Heart right ventricle (tissue), 16 donors: ENCODE results near the gene ZNRF1. TPM values are rescaled to one million over a fixed set of nuclear protein-coding genes. Genes with fewer than 3 reads are reported as not detected.

Experiments
- ATAC-seq, 8 donors: fragments of 200-7000 bp; cut with Tn5 transposase; one replicate each; pipeline ENCODE4 v1.9.1; 2020; ENCODE audit warnings: mild to moderate bottlenecking in 8 of 8, moderate library complexity in 8 of 8, moderate number of reproducible peaks in 1 of 8
- DNase-seq, 2 donors: peaks; one replicate each; pipeline ENCODE4 v3.0.0-alpha.2; 2020
- H3K27ac ChIP-seq, 10 donors: fragments of 200-600 bp; sonication (generic) in 2 of 10; one replicate each; pipeline versions ENCODE4 v1.5.0 to v1.8.0; 2020 to 2022; ENCODE audit warnings: mild to moderate bottlenecking in 3 of 10
- H3K27me3 ChIP-seq, 7 donors: fragments of 200-600 bp; one replicate each; pipeline ENCODE4 v1.8.0; 2021 to 2022; ENCODE audit warnings: mild to moderate bottlenecking in 2 of 7
- H3K36me3 ChIP-seq, 9 donors: fragments of 200-600 bp; sonication (generic) in 1 of 9; one replicate each; pipeline versions ENCODE4 v1.5.0 to v1.8.0; 2020 to 2022; ENCODE audit warnings: mild to moderate bottlenecking in 2 of 9
- H3K4me1 ChIP-seq, 9 donors: fragments of 200-600 bp; sonication (generic) in 1 of 9; one replicate each; pipeline versions ENCODE4 v1.5.0 to v1.8.0; 2020 to 2022; ENCODE audit warnings: mild to moderate bottlenecking in 4 of 9
- H3K4me3 ChIP-seq, 10 donors: fragments of 200-600 bp; sonication (generic) in 2 of 10; one replicate each; pipeline versions ENCODE4 v1.5.0 to v1.8.0; 2020 to 2022; ENCODE audit warnings: mild to moderate bottlenecking in 7 of 10, moderate library complexity in 2 of 10
- H3K9me3 ChIP-seq, 11 donors: fragments of 200-600 bp in 10 of 11; sonication (generic) in 2 of 11; one replicate each; pipeline versions ENCODE4 v1.5.0 to v1.8.0; 2013 to 2022; ENCODE audit warnings: mild to moderate bottlenecking in 2 of 11, control low read depth in 1 of 11, moderate library complexity in 1 of 11
- WGBS, 2 donors: extraction: QIAGEN DNeasy Blood & Tissue Kit; methylation state at CpG; one replicate each; pipeline ENCODE4 v1.1.7; 2013; ENCODE audit warnings: inconsistent platforms in 1 of 2; 5-methylcytosine and 5-hydroxymethylcytosine counted together
- intact Hi-C, 10 donors: fragments of 100-400 bp; cut with DNase I; formaldehyde crosslinking; loops; one replicate each; pipeline versions ENCODE4 v1.11.1 to v1.14.2; 2022
- polyA plus RNA-seq, 2 donors: library from polyadenylated mRNA; stranded (reverse); fragments of 200-250 nt; gene quantifications; one replicate each; pipeline ENCODE4 v1.2.3, GENCODE V29; 2013
- total RNA-seq, 10 donors: library from RNA; stranded (reverse); fragmentation: NEBNext Ultra II Directional in 3 of 10; extraction: Animal tissue kit (Norgen Biotek cat#: 25700) in 3 of 10; gene quantifications; one replicate each; pipeline versions ENCODE4 v1.2.1 to v1.2.4, GENCODE V29; 2021 to 2023
- TF ChIP-seq, protein P1 (sequence below), 9 donors: fragments of 200-600 bp; sonication (generic) in 2 of 9; IDR thresholded peaks; one replicate each; pipeline versions ENCODE4 v1.5.0 to v1.8.0; 2021 to 2022; ENCODE audit warnings: antibody characterized with exemption in 9 of 9, mild to moderate bottlenecking in 5 of 9, moderate library complexity in 1 of 9
- donor health status: Arrhythmogenic right ventricular cardiomyopathy.
- donor health status: ischemic (EF 13 %, LVEDD 7.1; RV severe dilation, severe dysfunction).
- donor health status: healthy with polysubstance abuse.
- donor health status: DM: no; HTN: yes; CAD: no.
- donor health status: DM: no; HTN: no; CAD: no.
- donor health status: ischemic (EF 25% LVEDD 6.9; RV normal size, moderate dysfunction).
- donor health status: ischemic (EF 25% LVEDD 5.7; RV mildly dilated, moderate dysfunction).
- donor health status: healthy.
- donor health status: DM: yes; HTN: yes; CAD: no.
- donor health status: Ischemic cardiomyopathy.
- donor health status: ischemic (EF 35%, LVEDD 5.7; RV mildly dilated, moderate dysfunction).
- donor health status: nonischemic (EF 11% LVEDD 7.7; RV severe dilation, severe dysfunction).
- donor health status: DM: yes; HTN: yes; CAD: no.
- donor health status: PGD.
- donor health status: ischemic (EF 29% LVEDD 5.4; RV normal size, mild dysfunction).
- donor health status: nonischemic (EF 23%, LVEDD 6.1; RV moderate dilation, normal function).

Gene ZNRF1
- total and polyA plus RNA-seq, 12 donors, result 13.1 to 30.8 (median 20.8) TPM

DNA sequence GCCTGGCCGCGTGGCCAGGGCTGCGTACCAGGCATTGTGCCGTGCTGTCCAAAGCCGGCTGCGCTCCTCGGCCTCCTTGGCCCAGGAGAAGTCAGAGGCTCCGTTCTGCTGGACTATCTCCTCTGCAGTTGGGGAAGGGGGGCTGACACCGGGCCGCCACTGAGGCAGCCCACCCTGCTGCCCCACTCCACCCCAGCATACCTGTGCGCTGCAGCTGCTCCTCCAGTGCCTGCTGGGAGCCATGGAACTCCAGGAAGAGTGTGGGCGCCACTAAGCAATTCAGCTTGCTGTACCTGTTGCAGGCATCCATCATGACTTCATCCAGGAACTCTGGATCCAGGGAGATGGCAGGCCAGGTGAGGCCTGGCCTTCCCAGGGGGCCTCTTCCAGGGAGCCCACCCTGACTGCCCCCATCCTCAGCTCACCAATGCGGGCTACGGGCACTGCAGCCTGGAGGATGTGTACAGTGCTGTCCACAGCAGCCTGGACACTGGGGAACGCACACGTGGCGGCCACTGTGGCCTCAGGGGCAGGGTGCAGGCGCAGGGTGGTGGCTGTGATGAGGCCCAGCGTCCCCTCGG is 114.8 kb downstream of the ZNRF1 start:
- Histone ChIP-seq H3K9me3 (no peaks in the 10 kb centered on the region), H3K4me3 (no peak overlapping the region), H3K27me3 (peaks cover 0 to 15% (median 0%) of the 10 kb centered on the region in 7 donors), H3K27ac (peak overlapping the region in 4 of 10 donors; percentile 82 to 96 (median 86)), H3K4me1 (peaks cover 15 to 80% (median 67%) of the 10 kb centered on the region in 9 donors), H3K36me3 (peaks cover 0 to 16% (median 0%) of the 10 kb centered on the region in 9 donors)
- WGBS, 2 donors, result 88 to 90% methylated on average over 20 of the region's 20 CpGs
- TF ChIP-seq, protein P1, sequence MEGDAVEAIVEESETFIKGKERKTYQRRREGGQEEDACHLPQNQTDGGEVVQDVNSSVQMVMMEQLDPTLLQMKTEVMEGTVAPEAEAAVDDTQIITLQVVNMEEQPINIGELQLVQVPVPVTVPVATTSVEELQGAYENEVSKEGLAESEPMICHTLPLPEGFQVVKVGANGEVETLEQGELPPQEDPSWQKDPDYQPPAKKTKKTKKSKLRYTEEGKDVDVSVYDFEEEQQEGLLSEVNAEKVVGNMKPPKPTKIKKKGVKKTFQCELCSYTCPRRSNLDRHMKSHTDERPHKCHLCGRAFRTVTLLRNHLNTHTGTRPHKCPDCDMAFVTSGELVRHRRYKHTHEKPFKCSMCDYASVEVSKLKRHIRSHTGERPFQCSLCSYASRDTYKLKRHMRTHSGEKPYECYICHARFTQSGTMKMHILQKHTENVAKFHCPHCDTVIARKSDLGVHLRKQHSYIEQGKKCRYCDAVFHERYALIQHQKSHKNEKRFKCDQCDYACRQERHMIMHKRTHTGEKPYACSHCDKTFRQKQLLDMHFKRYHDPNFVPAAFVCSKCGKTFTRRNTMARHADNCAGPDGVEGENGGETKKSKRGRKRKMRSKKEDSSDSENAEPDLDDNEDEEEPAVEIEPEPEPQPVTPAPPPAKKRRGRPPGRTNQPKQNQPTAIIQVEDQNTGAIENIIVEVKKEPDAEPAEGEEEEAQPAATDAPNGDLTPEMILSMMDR (IDR thresholded peaks at IDR 0.05), result no peak
- DNase-seq, result no peak
- ATAC-seq, result no peak
- intact Hi-C loops, result loop anchor here in 6 of 10 donors (5.0 to 10.0 kb wide), 6 partner anchors 66 to 409 kb away; partner anchors contain the start of gene MLKL (in 1 of the 6)

- 89 to 91% methylated on average over 44 of the region's 44 CpGs for WGBS, 2 donors
- ATAC-seq (no peak), DNase-seq (no peak)
- Histone ChIP-seq H3K9me3 (no peaks in the 10 kb centered on the region), H3K4me1 (peaks cover 13 to 74% (median 60%) of the 10 kb centered on the region in 9 donors), H3K4me3 (no peak overlapping the region), H3K27me3 (peaks cover 0 to 15% (median 0%) of the 10 kb centered on the region in 7 donors), H3K36me3 (peaks cover 0 to 16% (median 0%) of the 10 kb centered on the region in 9 donors), H3K27ac (peak overlapping the region in 1 of 10 donors; percentile 96)
- intact Hi-C loops, result loop anchor here in 6 of 10 donors (5.0 to 10.0 kb wide), 6 partner anchors 67 to 410 kb away; partner anchors contain the start of gene MLKL (in 1 of the 6)
- TF ChIP-seq, protein P1 (IDR thresholded peaks at IDR 0.05), result peak in 1 of 9 donors; percentile 62
These were observed 115.5 kb downstream of the ZNRF1 start for GRCh38 chr16:75114179-75114945.

DNA sequence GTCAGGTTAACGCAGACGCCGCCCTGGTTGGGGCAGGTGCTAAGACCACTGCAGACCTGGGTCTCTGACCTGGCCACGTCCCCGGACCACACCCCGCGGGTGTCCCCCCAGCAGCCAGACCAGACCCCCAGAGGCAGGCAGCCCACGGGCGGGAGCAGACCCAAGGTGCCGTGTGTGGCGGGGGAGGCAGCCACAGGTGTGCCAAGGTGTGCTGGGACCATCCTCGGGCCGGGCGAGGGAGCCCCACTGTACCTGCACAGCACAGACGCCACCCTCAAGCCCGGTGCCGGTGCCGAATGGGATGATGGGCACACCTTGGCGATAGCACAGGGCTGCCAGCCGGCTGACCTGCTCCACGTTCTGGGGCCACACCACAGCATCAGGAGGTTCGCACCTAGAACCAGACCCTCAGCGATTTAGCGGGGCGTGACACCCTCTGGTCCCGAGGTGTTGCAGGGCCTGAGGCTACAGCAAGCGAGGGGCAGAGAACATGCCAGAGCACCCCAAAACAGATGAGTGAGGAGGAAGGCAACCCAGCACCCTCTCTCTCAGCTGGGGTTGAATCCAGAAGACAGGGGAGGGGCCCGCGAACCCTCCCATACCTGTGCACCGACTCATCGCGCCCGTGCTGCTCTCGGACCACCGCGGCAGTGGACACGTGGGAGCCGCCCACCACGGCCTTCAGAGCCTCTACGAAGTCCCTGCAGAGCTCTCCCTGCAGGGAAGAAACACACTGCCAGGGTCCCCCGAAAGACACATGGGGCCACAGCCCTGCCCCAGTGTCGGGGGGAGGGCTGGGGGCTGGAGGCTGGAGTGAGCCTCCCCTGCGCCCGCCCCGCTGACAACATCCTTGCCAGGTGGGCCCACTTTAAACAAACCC is 116.4 kb downstream of the ZNRF1 start:
- TF ChIP-seq, protein P1 (IDR thresholded peaks at IDR 0.05), result no peak
- H3K4me3 ChIP-seq, result peak overlapping the region in 9 of 10 donors; percentile 22 to 67 (median 57)

More for the DNA sequence above, 116.4 kb downstream of the ZNRF1 start:
- peaks cover 10 to 66% (median 51%) of the 10 kb centered on the region in 9 donors for H3K4me1 ChIP-seq
- H3K36me3 ChIP-seq, result peaks cover 0 to 16% (median 0%) of the 10 kb centered on the region in 9 donors
- intact Hi-C loops, result loop anchor here in 6 of 10 donors (5.0 to 10.0 kb wide), 6 partner anchors 68 to 410 kb away; partner anchors contain the start of gene MLKL (in 1 of the 6)
- H3K27ac ChIP-seq, result peak overlapping the region in 4 of 10 donors; percentile 68 to 85 (median 81)
- no peak for ATAC-seq
- H3K9me3 ChIP-seq, result no peaks in the 10 kb centered on the region
- H3K27me3 ChIP-seq, result peaks cover 0 to 15% (median 0%) of the 10 kb centered on the region in 7 donors
- WGBS, 2 donors, result 89 to 92% methylated on average over 43 to 45 of the region's 45 CpGs
- DNase-seq, result no peak
